RWPE1 (cell line): ENCODE measurements around the gene WDR72.

ENCODE experiments used
- CTCF ChIA-PET: fragments of 350-600 bp; sonication (Branson Sonifier 250); formaldehyde crosslinking; extraction: SDS; loops from one replicate; lab custom pipeline; 2021; lab: Yijun Ruan, JAX
- POLR2A ChIA-PET: fragments of 400-600 bp; formaldehyde crosslinking; extraction: SDS; loops from one replicate; lab custom pipeline; 2020; ENCODE audit warnings: antibody characterized with exemption; ENCODE audit not compliant: low non-redundant PET; lab: Yijun Ruan, JAX
- DNase-seq: peaks from one replicate; pipeline ENCODE4 v3.0.0; 2012; ENCODE audit warnings: low spot score
- H3K27ac ChIP-seq: fragments of 450-650 bp; 2 replicates; pipeline ENCODE4 v1.5.1; 2017
- CTCF ChIP-seq: fragments of 450-650 bp; conservative IDR thresholded peaks from 2 replicates; pipeline ENCODE4 v1.5.1; 2017; ENCODE audit warnings: low read depth, mild to moderate bottlenecking

Gene WDR72

GRCh38 chr15:53588773-53589172 is 170.7 kb downstream of the WDR72 start:
- CTCF ChIA-PET, result no interaction called here
- no peak for TF ChIP-seq CTCF
- H3K27ac ChIP-seq, result no peak overlapping the region
- DNase-seq, result no peak
- POLR2A ChIA-PET, result no interaction called here

- no peak overlapping the region for H3K27ac ChIP-seq
- DNase-seq, result no peak
- ChIA-PET POLR2A (no interaction called here), CTCF (no interaction called here)
- TF ChIP-seq CTCF, result no peak
Measured at GRCh38 chr15:53586799-53587198, 172.7 kb downstream of the WDR72 start.

- no peak for TF ChIP-seq CTCF
- CTCF ChIA-PET, result no interaction called here
- no peak for DNase-seq
- POLR2A ChIA-PET, result no interaction called here
- H3K27ac ChIP-seq, result no peak overlapping the region
Measured at GRCh38 chr15:53581513-53581912, 177.9 kb downstream of the WDR72 start.

GRCh38 chr15:53580366-53580765 is 179.1 kb downstream of the WDR72 start:
- H3K27ac ChIP-seq, result no peak overlapping the region
- no peak for DNase-seq
- POLR2A ChIA-PET, result no interaction called here
- no peak for TF ChIP-seq CTCF
- CTCF ChIA-PET, result no interaction called here

- no peak for TF ChIP-seq CTCF
- ChIA-PET CTCF (no interaction called here), POLR2A (no interaction called here)
- DNase-seq, result no peak
- H3K27ac ChIP-seq, result no peak overlapping the region
Measured at GRCh38 chr15:53576841-53577240, 182.6 kb downstream of the WDR72 start.

GRCh38 chr15:53573091-53573490 is 186.4 kb downstream of the WDR72 start:
- no peak overlapping the region for H3K27ac ChIP-seq
- ChIA-PET POLR2A (no interaction called here), CTCF (no interaction called here)
- DNase-seq, result no peak
- TF ChIP-seq CTCF, result no peak
